ENCODE data around the gene FCHSD2.

DNA sequence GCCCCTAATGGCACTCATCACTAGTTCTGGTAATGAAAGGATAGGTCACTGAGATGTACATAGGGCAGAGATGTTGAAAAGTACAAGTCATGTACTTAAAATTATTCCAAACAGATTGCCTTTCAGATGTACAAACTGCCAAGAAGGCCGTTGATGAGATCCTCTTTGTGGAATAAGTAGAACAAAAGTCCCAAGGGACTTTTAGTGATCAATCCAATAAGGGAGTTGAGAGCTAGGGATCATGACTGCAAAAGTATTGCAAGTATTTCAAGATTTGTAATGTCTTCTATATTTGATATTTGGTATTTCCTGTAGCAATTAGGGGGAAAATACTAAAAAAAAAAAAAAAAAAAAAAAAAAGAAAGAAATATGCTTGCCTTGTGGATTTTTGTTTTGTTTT, 245.7 kb downstream of the FCHSD2 start:
- TF ChIP-seq, protein P1, sequence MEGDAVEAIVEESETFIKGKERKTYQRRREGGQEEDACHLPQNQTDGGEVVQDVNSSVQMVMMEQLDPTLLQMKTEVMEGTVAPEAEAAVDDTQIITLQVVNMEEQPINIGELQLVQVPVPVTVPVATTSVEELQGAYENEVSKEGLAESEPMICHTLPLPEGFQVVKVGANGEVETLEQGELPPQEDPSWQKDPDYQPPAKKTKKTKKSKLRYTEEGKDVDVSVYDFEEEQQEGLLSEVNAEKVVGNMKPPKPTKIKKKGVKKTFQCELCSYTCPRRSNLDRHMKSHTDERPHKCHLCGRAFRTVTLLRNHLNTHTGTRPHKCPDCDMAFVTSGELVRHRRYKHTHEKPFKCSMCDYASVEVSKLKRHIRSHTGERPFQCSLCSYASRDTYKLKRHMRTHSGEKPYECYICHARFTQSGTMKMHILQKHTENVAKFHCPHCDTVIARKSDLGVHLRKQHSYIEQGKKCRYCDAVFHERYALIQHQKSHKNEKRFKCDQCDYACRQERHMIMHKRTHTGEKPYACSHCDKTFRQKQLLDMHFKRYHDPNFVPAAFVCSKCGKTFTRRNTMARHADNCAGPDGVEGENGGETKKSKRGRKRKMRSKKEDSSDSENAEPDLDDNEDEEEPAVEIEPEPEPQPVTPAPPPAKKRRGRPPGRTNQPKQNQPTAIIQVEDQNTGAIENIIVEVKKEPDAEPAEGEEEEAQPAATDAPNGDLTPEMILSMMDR (IDR thresholded peaks at IDR 0.05), result no peak
- no peak for TF ChIP-seq POLR2A (IDR thresholded peaks at IDR 0.05)
- TF ChIP-seq EP300 (IDR thresholded peaks at IDR 0.05), result no peak
